ENCODE results near the gene IFT57. TPM values are rescaled to one million over a fixed set of nuclear protein-coding genes. Genes with fewer than 3 reads are reported as not detected.

Gene IFT57
- total and polyA plus RNA-seq, 10 of the 15 experiments (the other 5 are each of a cell fraction or from before 2014, with no cell fraction given): 1.8 to 25.0 (median 7.5) TPM

- RAD21 ChIA-PET (ENCODE audit: unreplicated experiment): no interaction called here
- Histone ChIP-seq H4K20me1 (ENCODE audit: control insufficient read depth, insufficient read depth) (no peaks in the 10 kb centered on the region), H3K27ac (ENCODE audit: control insufficient read depth, insufficient read depth) (no peak overlapping the region), H3K4me2 (ENCODE audit: control insufficient read depth, insufficient read depth) (no peak overlapping the region), H3K36me3 (ENCODE audit: control insufficient read depth in 2 of 2, insufficient read depth in 2 of 2, low read length in 1 of 2) (no peaks in the 10 kb centered on the region), H3K4me3 (no peak overlapping the region), H3K9ac (ENCODE audit: control insufficient read depth, insufficient read depth, low read length) (no peak overlapping the region), H3K4me1 (ENCODE audit: control insufficient read depth, insufficient read depth, low read length) (peaks cover 9% of the 10 kb centered on the region; the same call in 1 of the 2 replicates), H3K79me2 (ENCODE audit: control insufficient read depth, insufficient read depth, low read length) (no peaks in the 10 kb centered on the region), H3K27me3 (replicated peaks in 1 of 2; ENCODE audit: control insufficient read depth in 2 of 2, insufficient read depth in 2 of 2, low read length in 1 of 2) (no peaks in the 10 kb centered on the region), H2AFZ (ENCODE audit: control insufficient read depth, low read depth, low read length) (no peak overlapping the region), H3K9me3 (replicated peaks; ENCODE audit: control insufficient read depth, insufficient read depth, low read length) (no peaks in the 10 kb centered on the region)
- CTCF ChIA-PET: no interaction called here
- TF ChIP-seq ATF7 (IDR thresholded peaks at IDR 0.05; ENCODE audit: low read depth) (no peak), NFYB (IDR thresholded peaks at IDR 0.05; ENCODE audit: insufficient read depth, low read depth, low read length) (no peak), ZBTB40 (IDR thresholded peaks at IDR 0.05; ENCODE audit: borderline replicate concordance) (no peak), ZNF687 (IDR thresholded peaks at IDR 0.05) (no peak)
- SMC1A ChIA-PET (ENCODE audit: uncharacterized antibody, unreplicated experiment): no interaction called here
- no peak for DNase-seq (ENCODE audit: low read depth, low spot score)
- in situ Hi-C loops (cut with MboI) (no loop called here), intact Hi-C loops (cut with micrococcal nuclease; ENCODE audit: unreplicated experiment) (no loop called here)
- ATAC-seq: no peak
- no TSS peak for BruUV-seq (replicated peaks)
- 55% methylated on average over 6 of the region's 6 CpGs for WGBS (ENCODE audit: insufficient coverage, insufficient replicate concordance, low lambda C conversion rate, missing lambda C conversion rate)
- POLR2A ChIA-PET: no interaction called here
- FAIRE-seq: no peak
Observed at GRCh38 chr3:108227131-108227530, 4.9 kb upstream of the IFT57 start.
